A549 (cell line): ENCODE measurements around the gene MAPK6. TPM values are rescaled to one million over a fixed set of nuclear protein-coding genes. Genes with fewer than 3 reads are reported as not detected.

ENCODE experiments used
- ATAC-seq, 2 experiments: fragments of 200-7000 bp in 1 of 2; fragments of >200 bp in 1 of 2; cut with Nextera tagmentation in 1 of 2; cut with Tn5 transposase in 1 of 2; 3 replicates each; pipeline versions ENCODE4 v1.8.0 to v1.9.1; 2018 to 2020; ENCODE audit warnings: mild to moderate bottlenecking in 1 of 2, moderate library complexity in 1 of 2
- CTCF ChIA-PET: fragments of 300-600 bp; sonication (Branson Sonifier 250); formaldehyde crosslinking; extraction: SDS; loops from one replicate; lab custom pipeline; 2021; ENCODE audit warnings: antibody characterized with exemption, inconsistent platforms; lab: Yijun Ruan, JAX
- POLR2A ChIA-PET: fragments of 350-600 bp; formaldehyde crosslinking; extraction: SDS; loops from one replicate; lab custom pipeline; 2021; ENCODE audit warnings: antibody characterized with exemption, inconsistent platforms; lab: Yijun Ruan, JAX
- DNase-seq, 2 experiments: peaks; one replicate each; pipeline versions ENCODE4 v3.0.0 to v3.0.0-alpha.2; 2011 to 2016; ENCODE audit warnings: low read depth in 1 of 2, low spot score in 1 of 2
- FAIRE-seq: peaks from 2 replicates; lab custom pipeline; 2011; peaks lifted over from hg19 to GRCh38; lab: Jason Lieb, UNC
- H3K27ac ChIP-seq, 2 experiments: fragments of >200 bp; sonication (Bioruptor Twin); formaldehyde crosslinking; 3 replicates each; pipeline ENCODE4 v1.5.1; 2016 to 2017
- H3K4me1 ChIP-seq: fragments of >200 bp; sonication (Bioruptor Twin); formaldehyde crosslinking; 3 replicates; pipeline ENCODE4 v1.6.1; 2016
- H3K4me2 ChIP-seq: fragments of >200 bp; sonication (Bioruptor Twin); formaldehyde crosslinking; 3 replicates; pipeline ENCODE4 v1.6.1; 2016
- H3K4me3 ChIP-seq: fragments of >200 bp; sonication (Bioruptor Twin); formaldehyde crosslinking; 3 replicates; pipeline ENCODE4 v1.5.1; 2016
- H3K9me3 ChIP-seq: fragments of >200 bp; sonication (Bioruptor Twin); formaldehyde crosslinking; 3 replicates; pipeline ENCODE4 v1.6.1; 2016
- BHLHE40 ChIP-seq: IDR thresholded peaks from 2 replicates; pipeline ENCODE4 v1.6.1; 2012; ENCODE audit warnings: low read depth, low read length, inconsistent platforms
- CBX8 ChIP-seq: fragments of 200-600 bp; sonication (generic); IDR thresholded peaks from 2 replicates; pipeline ENCODE4 v1.6.1; 2016
- CEBPB ChIP-seq, 2 experiments: fragments of >200 bp in 1 of 2; sonication (Bioruptor Twin) in 1 of 2; formaldehyde crosslinking in 1 of 2; IDR thresholded peaks; 2 replicates each; pipeline ENCODE4 v1.6.1; 2012 to 2016
- CHD2 ChIP-seq: fragments of 150-350 bp; IDR thresholded peaks from 2 replicates; pipeline ENCODE4 v1.6.1; 2014; ENCODE audit warnings: low read length; ENCODE audit not compliant: partially characterized antibody
- FOSB ChIP-seq: fragments of 250-450 bp; sonication (Bioruptor Pico); IDR thresholded peaks from 2 replicates; pipeline ENCODE4 v1.5.0; 2020; ENCODE audit warnings: mild to moderate bottlenecking, moderate library complexity
- FOSL2 ChIP-seq, 2 experiments: fragments of 450-650 bp in 1 of 2; fragments of >200 bp in 1 of 2; sonication (Bioruptor Twin) in 1 of 2; formaldehyde crosslinking; IDR thresholded peaks; 2 replicates each; pipeline versions ENCODE4 v1.5.0 to v1.6.1; 2016 to 2020; ENCODE audit warnings: mild to moderate bottlenecking in 1 of 2, moderate library complexity in 1 of 2
- HOXB13 ChIP-seq: fragments of 250-450 bp; sonication (Bioruptor Pico); IDR thresholded peaks from 2 replicates; pipeline ENCODE4 v1.5.0; 2020; ENCODE audit warnings: low read depth, mild to moderate bottlenecking, moderate library complexity
- HOXB5 ChIP-seq: fragments of 250-450 bp; sonication (Bioruptor Pico); IDR thresholded peaks from 2 replicates; pipeline ENCODE4 v1.5.0; 2020; ENCODE audit warnings: mild to moderate bottlenecking, moderate library complexity
- JUN ChIP-seq, 2 experiments: fragments of >200 bp; sonication (Bioruptor Twin); formaldehyde crosslinking; IDR thresholded peaks; 2 replicates in 1 of 2; 3 replicates in 1 of 2; pipeline ENCODE4 v1.6.1; 2016 to 2017
- JUNB ChIP-seq: fragments of >200 bp; sonication (Bioruptor Twin); formaldehyde crosslinking; IDR thresholded peaks from 2 replicates; pipeline ENCODE4 v1.6.1; 2016
- KDM5A ChIP-seq: fragments of 200-600 bp; sonication (generic); IDR thresholded peaks from 2 replicates; pipeline ENCODE4 v1.6.1; 2016; ENCODE audit warnings: antibody characterized with exemption, mild to moderate bottlenecking
- MAFK ChIP-seq: fragments of 450-650 bp; IDR thresholded peaks from 2 replicates; pipeline ENCODE4 v1.6.1; 2014; ENCODE audit not compliant: partially characterized antibody
- NFE2L2 ChIP-seq: fragments of 150-350 bp; conservative IDR thresholded peaks from 2 replicates; pipeline ENCODE4 v1.6.1; 2014; ENCODE audit warnings: low read length
- NPAS2 ChIP-seq: fragments of 250-450 bp; sonication (Bioruptor Pico); IDR thresholded peaks from 2 replicates; pipeline ENCODE4 v1.8.0; 2022; ENCODE audit warnings: mild to moderate bottlenecking, moderate library complexity, borderline replicate concordance
- PHF8 ChIP-seq: fragments of 200-600 bp; sonication (generic); IDR thresholded peaks from 2 replicates; pipeline ENCODE4 v1.6.1; 2016; ENCODE audit warnings: low read depth, mild to moderate bottlenecking, antibody characterized with exemption, moderate library complexity, borderline replicate concordance
- RARB ChIP-seq: fragments of 250-450 bp; sonication (Bioruptor Pico); IDR thresholded peaks from 2 replicates; pipeline ENCODE4 v1.8.0; 2021; ENCODE audit warnings: mild to moderate bottlenecking, moderate library complexity
- RFX5 ChIP-seq: fragments of 450-650 bp; IDR thresholded peaks from 2 replicates; pipeline ENCODE4 v1.7.1; 2014; ENCODE audit warnings: antibody characterized with exemption, mild to moderate bottlenecking, moderate library complexity
- TP53 ChIP-seq: fragments of 250-450 bp; sonication (Bioruptor Pico); IDR thresholded peaks from 2 replicates; pipeline ENCODE4 v1.5.0; 2021; ENCODE audit warnings: mild to moderate bottlenecking, moderate library complexity
- ZNF302 ChIP-seq: fragments of 250-450 bp; sonication (Bioruptor Pico); IDR thresholded peaks from 2 replicates; pipeline ENCODE4 v1.9.0; 2021; ENCODE audit warnings: inconsistent platforms, mild to moderate bottlenecking, moderate library complexity
- WGBS: methylation state at CpG from one replicate; pipeline ENCODE4 v1.1.6; 2017; ENCODE audit errors: missing lambda C conversion rate; 5-methylcytosine and 5-hydroxymethylcytosine counted together
- polyA plus RNA-seq, 4 experiments: library from polyadenylated mRNA; depleted of rRNA in 3 of 4; stranded (reverse); fragments of >200 nt; fragmentation: RNase III in 1 of 4; extraction: RNeasy Plus Mini Kit Qiagen cat#74134 plus additional on column Dnase treatment in 1 of 4; gene quantifications; 2 replicates in 3 of 4; 3 replicates in 1 of 4; pipeline ENCODE4 v1.2.3, GENCODE V29; 2011 to 2017
- TF ChIP-seq, protein P1 (sequence below): fragments of 450-650 bp; IDR thresholded peaks from 2 replicates; pipeline ENCODE4 v1.6.1; 2014; ENCODE audit warnings: antibody characterized with exemption
- TF ChIP-seq, protein P2 (sequence below): IDR thresholded peaks from 2 replicates; pipeline ENCODE4 v1.6.1; 2012
- TF ChIP-seq, protein P3 (sequence below): fragments of 150-350 bp; IDR thresholded peaks from 2 replicates; pipeline ENCODE4 v1.6.1; 2014; ENCODE audit warnings: low read depth, mild to moderate bottlenecking, low read length

The MAPK6 gene
- polyA plus RNA-seq, 2 of the 4 experiments (the other 2 are of a cell fraction): 49.1 to 126 TPM

DNA sequence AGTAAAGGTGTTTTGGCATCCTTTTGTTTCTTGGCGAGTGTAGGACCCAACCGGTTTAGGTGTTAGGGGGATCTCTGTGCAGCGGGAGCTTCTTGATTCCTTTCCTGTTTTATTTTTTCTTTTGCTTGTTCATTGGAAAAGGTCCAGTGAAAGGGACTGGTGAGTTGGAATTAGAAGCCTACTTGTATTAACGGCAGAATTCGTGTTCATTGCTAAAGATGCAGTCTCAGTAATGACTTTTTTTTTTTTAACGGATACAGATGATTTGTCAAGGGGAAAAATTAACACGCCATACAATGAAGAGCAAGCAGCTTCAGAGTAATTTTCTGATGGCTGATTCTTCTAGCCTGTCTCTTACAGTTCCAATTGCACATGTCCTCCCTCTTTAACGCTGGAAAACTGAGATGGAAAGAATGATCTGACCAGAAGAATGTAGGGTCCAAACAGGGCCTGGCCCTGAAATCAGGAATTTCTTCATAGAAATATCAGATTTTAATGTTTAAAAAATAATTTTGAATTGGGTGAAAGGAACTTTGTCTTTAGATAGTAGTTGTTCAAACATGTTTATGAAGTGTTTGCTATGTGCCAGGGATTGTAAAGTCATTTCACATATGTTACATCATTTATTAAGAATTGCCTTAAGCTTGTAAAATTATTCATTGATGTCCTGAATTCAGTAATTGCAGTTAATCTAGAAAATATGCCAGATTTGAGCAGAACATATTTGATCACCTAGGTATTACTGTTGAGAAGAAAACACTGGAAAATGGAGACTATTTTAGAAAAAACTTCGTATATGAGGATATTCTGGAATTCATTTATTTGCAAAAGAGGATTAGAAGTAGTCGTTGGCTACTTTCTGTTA lies 1.4 kb downstream of the MAPK6 start:
- TF ChIP-seq TP53 (CRISPR knock-in tag) (no peak), JUN (IDR thresholded peaks at IDR 0.05) (0 out of 5 replicates have a peak, but pooled peaks of 1 of the 2 experiments have one; percentile 19)
- Histone ChIP-seq H3K9me3 (no peaks in the 10 kb centered on the region), H3K27ac (peak overlapping the region; percentile 79 to 97), H3K4me1 (peaks cover 25% of the 10 kb centered on the region; the same call in 2 of the 3 replicates), H3K4me3 (peak overlapping the region; percentile 54), H3K4me2 (peak overlapping the region; percentile 84)
- ATAC-seq (peak in 1 of 2 experiments; percentile 11; a peak in 1 of 6 replicates), FAIRE-seq (no peak), DNase-seq (no peak)
- WGBS: 1% methylated on average over 10 of the region's 10 CpGs
- ChIA-PET CTCF (interaction anchor here (0.6 to 1.7 kb wide), 8 partner anchors 15 to 664 kb away, joined by 3 to 8 read pairs (median 4); partner anchors contain the start of gene LEO1), POLR2A (interaction anchor here (0.6 to 2.9 kb wide), 13 partner anchors 9 to 159 kb away, joined by 3 to 11 read pairs (median 6); partner anchors contain the start of gene LEO1)

DNA sequence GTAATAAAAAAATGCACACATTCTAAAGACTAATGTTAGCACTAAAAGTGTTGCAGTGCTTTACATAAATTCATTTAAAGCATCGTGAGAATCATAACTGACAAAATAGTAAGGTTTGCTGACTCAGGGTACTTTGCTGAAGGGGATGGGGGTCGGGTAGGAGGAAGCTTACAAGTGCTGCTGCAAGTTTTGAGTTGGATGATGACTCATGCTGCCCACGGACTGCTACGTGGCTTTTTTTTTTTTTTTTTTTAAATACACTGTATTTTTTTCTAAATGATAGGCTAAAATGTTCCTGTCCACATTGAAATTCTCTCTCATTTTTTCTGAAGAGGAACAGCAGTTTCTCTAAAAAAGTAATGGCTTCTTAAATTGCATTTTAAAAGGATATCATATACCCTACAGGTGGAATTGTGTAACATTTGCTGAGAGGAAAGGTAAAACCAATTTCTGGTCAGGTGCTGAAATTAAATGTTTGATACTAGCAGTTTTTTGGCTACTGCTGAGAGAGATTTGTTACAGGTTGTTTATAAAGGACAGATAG lies 2.2 kb downstream of the MAPK6 start:
- Histone ChIP-seq H3K27ac (peak overlapping the region; percentile 79 to 97), H3K4me1 (peaks cover 25% of the 10 kb centered on the region; the same call in 2 of the 3 replicates), H3K4me2 (peak overlapping the region; percentile 84), H3K9me3 (no peaks in the 10 kb centered on the region), H3K4me3 (peak overlapping the region; percentile 54)
- WGBS: under 1% methylated on average over 4 of the region's 4 CpGs
- FAIRE-seq (no peak), ATAC-seq (peak in 1 of 2 experiments; percentile 17; a peak in 1 of 6 replicates), DNase-seq (peak; percentile 85 to 86)
- TF ChIP-seq, protein P1, sequence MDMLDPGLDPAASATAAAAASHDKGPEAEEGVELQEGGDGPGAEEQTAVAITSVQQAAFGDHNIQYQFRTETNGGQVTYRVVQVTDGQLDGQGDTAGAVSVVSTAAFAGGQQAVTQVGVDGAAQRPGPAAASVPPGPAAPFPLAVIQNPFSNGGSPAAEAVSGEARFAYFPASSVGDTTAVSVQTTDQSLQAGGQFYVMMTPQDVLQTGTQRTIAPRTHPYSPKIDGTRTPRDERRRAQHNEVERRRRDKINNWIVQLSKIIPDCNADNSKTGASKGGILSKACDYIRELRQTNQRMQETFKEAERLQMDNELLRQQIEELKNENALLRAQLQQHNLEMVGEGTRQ: no peak
- TF ChIP-seq MAFK: peak; percentile 99
- TF ChIP-seq JUN (IDR thresholded peaks at IDR 0.05): 0 out of 5 replicates have a peak, but pooled peaks of 1 of the 2 experiments have one; percentile 17
- TF ChIP-seq CBX8: no peak
- TF ChIP-seq FOSL2 (IDR thresholded peaks at IDR 0.05): peak; percentile 86
- peak; percentile 96 for TF ChIP-seq FOSL2 (CRISPR knock-in tag; IDR thresholded peaks at IDR 0.05)
- TF ChIP-seq RFX5: no peak
- TF ChIP-seq HOXB13 (CRISPR knock-in tag): no peak
- TF ChIP-seq PHF8: no peak
- TF ChIP-seq, protein P2, sequence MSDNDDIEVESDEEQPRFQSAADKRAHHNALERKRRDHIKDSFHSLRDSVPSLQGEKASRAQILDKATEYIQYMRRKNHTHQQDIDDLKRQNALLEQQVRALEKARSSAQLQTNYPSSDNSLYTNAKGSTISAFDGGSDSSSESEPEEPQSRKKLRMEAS: 0 out of 2 replicates have a peak, but pooled peaks have one; percentile 17
- no peak for TF ChIP-seq KDM5A
- peak; percentile 66; the same call in 1 of the 2 replicates for TF ChIP-seq JUNB
- TF ChIP-seq CEBPB (IDR thresholded peaks at IDR 0.05): peak; percentile 27 to 65; a peak in 2 of 4 replicates
- no peak for TF ChIP-seq CHD2
- TF ChIP-seq, protein P3, sequence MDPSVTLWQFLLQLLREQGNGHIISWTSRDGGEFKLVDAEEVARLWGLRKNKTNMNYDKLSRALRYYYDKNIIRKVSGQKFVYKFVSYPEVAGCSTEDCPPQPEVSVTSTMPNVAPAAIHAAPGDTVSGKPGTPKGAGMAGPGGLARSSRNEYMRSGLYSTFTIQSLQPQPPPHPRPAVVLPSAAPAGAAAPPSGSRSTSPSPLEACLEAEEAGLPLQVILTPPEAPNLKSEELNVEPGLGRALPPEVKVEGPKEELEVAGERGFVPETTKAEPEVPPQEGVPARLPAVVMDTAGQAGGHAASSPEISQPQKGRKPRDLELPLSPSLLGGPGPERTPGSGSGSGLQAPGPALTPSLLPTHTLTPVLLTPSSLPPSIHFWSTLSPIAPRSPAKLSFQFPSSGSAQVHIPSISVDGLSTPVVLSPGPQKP: no peak
- TF ChIP-seq BHLHE40: no peak
- POLR2A ChIA-PET: interaction anchor here (0.6 to 2.9 kb wide), 7 partner anchors 8 to 102 kb away, joined by 3 to 10 read pairs (median 4); partner anchors contain the start of gene LEO1
- CTCF ChIA-PET: interaction anchor here (1.2 to 1.7 kb wide), 3 partner anchors 15 to 58 kb away, joined by 3 to 8 read pairs (median 7); partner anchors contain the start of gene LEO1

DNA sequence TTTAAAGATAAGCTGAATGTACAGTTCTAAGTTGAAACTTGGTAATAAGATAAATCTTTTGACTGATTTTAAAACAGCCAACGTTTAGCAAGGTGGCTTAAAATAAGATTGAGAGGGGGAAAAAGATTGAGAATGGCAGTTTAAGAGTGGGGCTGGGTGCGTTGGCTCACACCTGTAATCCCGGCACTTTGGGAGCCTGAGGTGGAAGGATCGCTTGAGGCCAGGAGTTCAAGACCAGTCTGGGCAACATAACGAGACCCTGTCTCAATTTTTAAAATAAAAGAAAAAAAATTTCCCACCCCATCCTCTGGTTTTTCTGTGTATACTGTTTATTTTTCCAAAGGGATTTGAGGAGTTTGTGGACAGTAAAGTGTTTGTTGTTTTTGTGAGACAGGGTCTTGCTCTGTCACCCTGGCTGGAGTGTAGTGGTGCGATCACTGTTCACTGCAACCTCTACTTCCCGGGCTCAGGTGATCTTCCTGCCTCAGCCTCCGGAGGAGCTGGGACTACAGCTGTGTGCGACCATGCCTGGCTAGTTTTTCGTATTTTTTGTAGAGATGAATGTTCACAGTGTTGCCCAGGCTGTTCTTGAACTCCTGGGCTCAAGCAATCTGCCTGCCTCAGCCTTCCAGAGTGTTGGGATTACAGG lies 3.0 kb downstream of the MAPK6 start:
- Histone ChIP-seq H3K4me2 (peak overlapping the region; percentile 84), H3K4me3 (peak overlapping the region; percentile 54), H3K27ac (peak overlapping the region; percentile 79 to 82), H3K9me3 (no peaks in the 10 kb centered on the region), H3K4me1 (peaks cover 25% of the 10 kb centered on the region; the same call in 2 of the 3 replicates)
- WGBS: 22% methylated on average over 10 of the region's 10 CpGs
- ATAC-seq: no peak
- TF ChIP-seq RARB (CRISPR knock-in tag) (no peak), NFE2L2 (no peak), FOSB (CRISPR knock-in tag) (peak; percentile 55; the same call in 1 of the 2 replicates), NPAS2 (CRISPR knock-in tag) (no peak), TP53 (CRISPR knock-in tag) (no peak), ZNF302 (no peak), HOXB5 (CRISPR knock-in tag) (0 out of 2 replicates have a peak, but pooled peaks have one; percentile 32), KDM5A (no peak)
- no peak for FAIRE-seq
- DNase-seq: no peak
- ChIA-PET POLR2A (interaction anchor here (0.6 to 2.9 kb wide), 2 partner anchors 51 to 103 kb away, joined by 3 to 9 read pairs; partner anchors contain the start of gene LEO1), CTCF (interaction anchor here (2.3 kb wide), 1 partner anchor 156 kb away, joined by 6 read pairs; no protein-coding TSS in a partner anchor)
